Left ventricle myocardium inferior (tissue), 1 donor: ENCODE measurements around the gene SLFN14. TPM values are rescaled to one million over a fixed set of nuclear protein-coding genes. Genes with fewer than 3 reads are reported as not detected.

Experiments used
- DNase-seq: peaks from one replicate; pipeline ENCODE4 v3.0.0-alpha.2; 2020
- H3K27ac ChIP-seq: fragments of 200-600 bp; replicated peaks from 2 replicates; pipeline ENCODE4 v1.8.0; 2021
- H3K27me3 ChIP-seq: fragments of 200-600 bp; 2 replicates; pipeline ENCODE4 v1.8.0; 2021; ENCODE audit warnings: low read depth
- H3K36me3 ChIP-seq: fragments of 200-600 bp; 2 replicates; pipeline ENCODE4 v1.8.0; 2021
- H3K4me1 ChIP-seq: fragments of 200-600 bp; 2 replicates; pipeline ENCODE4 v1.8.0; 2021
- H3K4me3 ChIP-seq: fragments of 200-600 bp; 2 replicates; pipeline ENCODE4 v1.8.0; 2021; ENCODE audit warnings: mild to moderate bottlenecking, moderate library complexity
- H3K9me3 ChIP-seq: fragments of 200-600 bp; replicated peaks from 2 replicates; pipeline ENCODE4 v1.8.0; 2021
- CTCF ChIP-seq: fragments of 200-600 bp; IDR thresholded peaks from 2 replicates; pipeline ENCODE4 v1.8.0; 2021; ENCODE audit warnings: antibody characterized with exemption, mild to moderate bottlenecking, borderline replicate concordance
- intact Hi-C: fragments of 100-400 bp; cut with micrococcal nuclease; formaldehyde crosslinking; loops from one replicate; pipeline ENCODE4 v1.11.0; 2022
- total RNA-seq: library from RNA; stranded (reverse); fragmentation: NEBNext Ultra II Directional; extraction: Animal tissue kit (Norgen Biotek cat#: 25700); gene quantifications from one replicate; pipeline ENCODE4 v1.2.1, GENCODE V29; 2021
- donor health status: DM: no; HTN: yes; CAD: no; lungs with severe emphysema.

SLFN14 gene
- total RNA-seq, 1 donor from 2014 or later = not detected

- Histone ChIP-seq H3K4me1 (peaks cover 6% of the 10 kb centered on the region), H3K4me3 (no peak overlapping the region), H3K36me3 (no peaks in the 10 kb centered on the region), H3K27ac (no peak overlapping the region), H3K27me3 (peaks cover 2% of the 10 kb centered on the region), H3K9me3 (no peaks in the 10 kb centered on the region)
- DNase-seq = no peak
- intact Hi-C loops = no loop called here
- no peak for TF ChIP-seq CTCF
Measured at GRCh38 chr17:35546487-35546886, 14.1 kb downstream of the SLFN14 start.

GRCh38 chr17:35545150-35545549, 15.5 kb downstream of the SLFN14 start:
- Histone ChIP-seq H3K27ac (no peak overlapping the region), H3K4me3 (no peak overlapping the region), H3K27me3 (no peaks in the 10 kb centered on the region), H3K9me3 (no peaks in the 10 kb centered on the region), H3K36me3 (no peaks in the 10 kb centered on the region), H3K4me1 (peaks cover 12% of the 10 kb centered on the region)
- DNase-seq = no peak
- TF ChIP-seq CTCF = no peak
- intact Hi-C loops = no loop called here

- Histone ChIP-seq H3K36me3 (no peaks in the 10 kb centered on the region), H3K27ac (no peak overlapping the region), H3K9me3 (no peaks in the 10 kb centered on the region), H3K4me1 (peaks cover 19% of the 10 kb centered on the region), H3K4me3 (no peak overlapping the region), H3K27me3 (no peaks in the 10 kb centered on the region)
- TF ChIP-seq CTCF = no peak
- DNase-seq = no peak
- intact Hi-C loops = no loop called here
Measured at GRCh38 chr17:35543856-35544255, 16.8 kb downstream of the SLFN14 start.

GRCh38 chr17:35542990-35543389, 17.6 kb downstream of the SLFN14 start:
- no peak for TF ChIP-seq CTCF
- H3K4me1 ChIP-seq = peaks cover 22% of the 10 kb centered on the region
- intact Hi-C loops = no loop called here
- no peaks in the 10 kb centered on the region for H3K36me3 ChIP-seq
- no peak for DNase-seq
- H3K27ac ChIP-seq = no peak overlapping the region
- no peak overlapping the region for H3K4me3 ChIP-seq
- no peaks in the 10 kb centered on the region for H3K27me3 ChIP-seq
- H3K9me3 ChIP-seq = no peaks in the 10 kb centered on the region

GRCh38 chr17:35541434-35541833, 19.2 kb downstream of the SLFN14 start:
- intact Hi-C loops = no loop called here
- Histone ChIP-seq H3K27me3 (no peaks in the 10 kb centered on the region), H3K9me3 (no peaks in the 10 kb centered on the region), H3K4me1 (peaks cover 34% of the 10 kb centered on the region), H3K27ac (peak overlapping the region; percentile 82), H3K36me3 (no peaks in the 10 kb centered on the region), H3K4me3 (peak overlapping the region; percentile 55)
- DNase-seq = no peak
- TF ChIP-seq CTCF = no peak
